ENCODE data around the gene AGAP1. TPM values are rescaled to one million over a fixed set of nuclear protein-coding genes. Genes with fewer than 3 reads are reported as not detected.

AGAP1 gene
- total RNA-seq, 1 donor from 2014 or later: 39.4 TPM

GRCh38 chr2:236010920-236011685 lies 517.3 kb downstream of the AGAP1 start:
- Histone ChIP-seq H3K79me2 (ENCODE audit: insufficient read depth, low read length) (no peaks in the 10 kb centered on the region), H4K20me1 (ENCODE audit: insufficient read depth, low read length) (no peaks in the 10 kb centered on the region), H3K27ac (ENCODE audit: low read depth, low read length) (no peak overlapping the region), H3K4me3 (ENCODE audit: insufficient read depth, low read depth, low read length) (no peak overlapping the region), H3K27me3 (ENCODE audit: insufficient read depth, low read length) (no peaks in the 10 kb centered on the region), H3K4me2 (ENCODE audit: low read length) (no peak overlapping the region), H3K36me3 (ENCODE audit: insufficient read depth, low read length) (no peaks in the 10 kb centered on the region), H3K9ac (ENCODE audit: low read length) (no peak overlapping the region), H3K4me1 (ENCODE audit: insufficient read depth, low read length) (no peaks in the 10 kb centered on the region), H3K9me3 (ENCODE audit: insufficient read depth, low read depth, low read length) (no peaks in the 10 kb centered on the region), H2AFZ (ENCODE audit: low read depth, low read length) (no peak overlapping the region)
- H3K4me1 Mint-ChIP-seq (ENCODE audit: low read depth, unreplicated experiment): peaks cover 5% of the 10 kb centered on the region
- H3K27me3 Mint-ChIP-seq (ENCODE audit: low read depth, unreplicated experiment): no peaks in the 10 kb centered on the region
- no peak overlapping the region for H3K27ac Mint-ChIP-seq (ENCODE audit: unreplicated experiment)
- H3K36me3 Mint-ChIP-seq (ENCODE audit: low read depth, unreplicated experiment): peaks cover 8% of the 10 kb centered on the region
- TF ChIP-seq EZH2 (IDR thresholded peaks at IDR 0.05; ENCODE audit: insufficient read depth, low read length): no peak
- no peak for TF ChIP-seq CTCF (IDR thresholded peaks at IDR 0.05; ENCODE audit: insufficient read depth, low read depth, low read length)
- DNase-seq (ENCODE audit: low read depth) (no peak), FAIRE-seq (no peak)
- H3K4me3 Mint-ChIP-seq (ENCODE audit: unreplicated experiment): no peak overlapping the region
- no peaks in the 10 kb centered on the region for H3K9me3 Mint-ChIP-seq (ENCODE audit: unreplicated experiment)

GRCh38 chr2:236012155-236012554 lies 518.3 kb downstream of the AGAP1 start:
- DNase-seq (ENCODE audit: low read depth): no peak
- no peak for FAIRE-seq
- no peaks in the 10 kb centered on the region for H3K36me3 ChIP-seq (ENCODE audit: insufficient read depth, low read length)
- no peaks in the 10 kb centered on the region for H3K4me1 ChIP-seq (ENCODE audit: insufficient read depth, low read length)
- no peaks in the 10 kb centered on the region for H4K20me1 ChIP-seq (ENCODE audit: insufficient read depth, low read length)
- no peaks in the 10 kb centered on the region for H3K27me3 Mint-ChIP-seq (ENCODE audit: low read depth, unreplicated experiment)
- H3K4me3 ChIP-seq (ENCODE audit: insufficient read depth, low read depth, low read length): no peak overlapping the region
- no peak overlapping the region for H3K9ac ChIP-seq (ENCODE audit: low read length)
- H3K36me3 Mint-ChIP-seq (ENCODE audit: low read depth, unreplicated experiment): peaks cover 8% of the 10 kb centered on the region
- no peak overlapping the region for H3K4me2 ChIP-seq (ENCODE audit: low read length)
- H3K9me3 Mint-ChIP-seq (ENCODE audit: unreplicated experiment): no peaks in the 10 kb centered on the region
- no peaks in the 10 kb centered on the region for H3K9me3 ChIP-seq (ENCODE audit: insufficient read depth, low read depth, low read length)
- H3K4me1 Mint-ChIP-seq (ENCODE audit: low read depth, unreplicated experiment): peaks cover 5% of the 10 kb centered on the region
- no peak for TF ChIP-seq CTCF (IDR thresholded peaks at IDR 0.05; ENCODE audit: insufficient read depth, low read depth, low read length)
- no peak for TF ChIP-seq EZH2 (IDR thresholded peaks at IDR 0.05; ENCODE audit: insufficient read depth, low read length)
- no peaks in the 10 kb centered on the region for H3K79me2 ChIP-seq (ENCODE audit: insufficient read depth, low read length)
- H3K27me3 ChIP-seq (ENCODE audit: insufficient read depth, low read length): no peaks in the 10 kb centered on the region
- no peak overlapping the region for H3K27ac ChIP-seq (ENCODE audit: low read depth, low read length)
- no peak overlapping the region for H3K27ac Mint-ChIP-seq (ENCODE audit: unreplicated experiment)
- H3K4me3 Mint-ChIP-seq (ENCODE audit: unreplicated experiment): no peak overlapping the region
- no peak overlapping the region for H2AFZ ChIP-seq (ENCODE audit: low read depth, low read length)
